Prostate gland (tissue), 2 donors: Measurements from ENCODE around the gene DOCK10. TPM values are rescaled to one million over a fixed set of nuclear protein-coding genes. Genes with fewer than 3 reads are reported as not detected.

Source experiments
- DNase-seq: peaks from one replicate; pipeline ENCODE4 v3.0.0-alpha.2; 2019; ENCODE audit warnings: low spot score
- H3K27ac ChIP-seq, 2 donors: fragments of 200-600 bp; sonication (generic); 2 replicates each; pipeline ENCODE4 v1.5.1; 2017 to 2019
- H3K27me3 ChIP-seq: fragments of 200-600 bp; sonication (generic); replicated peaks from 2 replicates; pipeline ENCODE4 v1.5.1; 2019; ENCODE audit not compliant: insufficient read depth
- H3K36me3 ChIP-seq, 2 donors: fragments of 200-600 bp; sonication (generic); 1 replicate in 1 of 2; 2 replicates in 1 of 2; pipeline versions ENCODE4 v1.5.1 to v1.8.1; 2017 to 2019
- H3K4me1 ChIP-seq: fragments of 200-600 bp; sonication (generic); replicated peaks from 2 replicates; pipeline ENCODE4 v1.5.1; 2019
- H3K4me3 ChIP-seq, 2 donors: fragments of 200-600 bp; sonication (generic); 2 replicates each; pipeline ENCODE4 v1.5.1; 2017 to 2019
- H3K9me3 ChIP-seq: fragments of 200-600 bp; sonication (generic); 2 replicates; pipeline ENCODE4 v1.5.1; 2017
- POLR2A ChIP-seq: fragments of 450-650 bp; IDR thresholded peaks from one replicate; pipeline ENCODE4 v1.6.1; 2016; ENCODE audit warnings: antibody characterized with exemption, mild to moderate bottlenecking
- POLR2AphosphoS5 ChIP-seq: sonication (generic); formaldehyde crosslinking; IDR thresholded peaks from one replicate; pipeline ENCODE4 v1.6.1; 2017; ENCODE audit warnings: antibody characterized with exemption
- WGBS: methylation state at CpG from one replicate; pipeline ENCODE4 v1.1.5; 2018; 5-methylcytosine and 5-hydroxymethylcytosine counted together
- intact Hi-C: fragments of 100-400 bp; cut with DNase I; formaldehyde crosslinking; loops from one replicate; pipeline ENCODE4 v1.14.2; 2022
- total RNA-seq, 2 donors: library from RNA; depleted of rRNA; stranded (reverse); fragments of >200 nt; gene quantifications; one replicate each; pipeline ENCODE4 v1.1.0, GENCODE V29; 2016
- TF ChIP-seq, protein P1 (sequence below), 4 experiments: fragments of 200-600 bp in 2 of 4; fragments of 450-650 bp in 2 of 4; sonication (generic) in 2 of 4; IDR thresholded peaks; 1 replicate in 3 of 4; 2 replicates in 1 of 4; pipeline ENCODE4 v1.5.1; 2016 to 2019; ENCODE audit warnings: antibody characterized with exemption in 4 of 4, mild to moderate bottlenecking in 2 of 4, moderate library complexity in 2 of 4

DOCK10 gene
- total RNA-seq, 2 donors from 2014 or later, result 4.8 to 6.2 TPM

DNA sequence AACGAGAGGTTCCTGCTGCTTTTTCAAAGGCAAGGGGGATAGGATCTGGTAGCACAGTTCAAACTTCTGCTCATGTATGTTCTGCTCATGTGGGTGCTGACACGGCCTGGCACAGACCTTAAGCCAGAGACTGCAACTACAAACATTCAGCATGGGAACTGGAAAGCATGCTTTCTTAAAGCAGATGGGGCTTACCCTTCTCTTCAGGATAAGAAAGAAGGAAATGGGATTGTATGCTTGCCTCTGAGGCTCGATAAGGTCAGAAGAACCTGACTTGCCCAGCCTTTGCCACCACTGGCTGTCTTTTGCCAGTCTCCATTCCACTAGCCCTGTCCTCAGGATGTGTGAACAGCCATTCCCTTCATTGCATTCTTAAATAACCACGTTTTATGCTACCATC is 10.7 kb downstream of the DOCK10 start:
- Histone ChIP-seq H3K4me1 (no peaks in the 10 kb centered on the region), H3K9me3 (no peaks in the 10 kb centered on the region), H3K27me3 (no peaks in the 10 kb centered on the region), H3K36me3 (no peaks in the 10 kb centered on the region), H3K4me3 (no peak overlapping the region), H3K27ac (no peak overlapping the region)
- 83% methylated on average over 4 of the region's 4 CpGs for WGBS
- no peak for DNase-seq
- intact Hi-C loops, result no loop called here
- TF ChIP-seq POLR2AphosphoS5 (no peak), POLR2A (no peak)
- TF ChIP-seq, protein P1, sequence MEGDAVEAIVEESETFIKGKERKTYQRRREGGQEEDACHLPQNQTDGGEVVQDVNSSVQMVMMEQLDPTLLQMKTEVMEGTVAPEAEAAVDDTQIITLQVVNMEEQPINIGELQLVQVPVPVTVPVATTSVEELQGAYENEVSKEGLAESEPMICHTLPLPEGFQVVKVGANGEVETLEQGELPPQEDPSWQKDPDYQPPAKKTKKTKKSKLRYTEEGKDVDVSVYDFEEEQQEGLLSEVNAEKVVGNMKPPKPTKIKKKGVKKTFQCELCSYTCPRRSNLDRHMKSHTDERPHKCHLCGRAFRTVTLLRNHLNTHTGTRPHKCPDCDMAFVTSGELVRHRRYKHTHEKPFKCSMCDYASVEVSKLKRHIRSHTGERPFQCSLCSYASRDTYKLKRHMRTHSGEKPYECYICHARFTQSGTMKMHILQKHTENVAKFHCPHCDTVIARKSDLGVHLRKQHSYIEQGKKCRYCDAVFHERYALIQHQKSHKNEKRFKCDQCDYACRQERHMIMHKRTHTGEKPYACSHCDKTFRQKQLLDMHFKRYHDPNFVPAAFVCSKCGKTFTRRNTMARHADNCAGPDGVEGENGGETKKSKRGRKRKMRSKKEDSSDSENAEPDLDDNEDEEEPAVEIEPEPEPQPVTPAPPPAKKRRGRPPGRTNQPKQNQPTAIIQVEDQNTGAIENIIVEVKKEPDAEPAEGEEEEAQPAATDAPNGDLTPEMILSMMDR (IDR thresholded peaks at IDR 0.05), result no peak

- H3K27ac ChIP-seq, result no peak overlapping the region
- no peaks in the 10 kb centered on the region for H3K4me1 ChIP-seq
- WGBS, result 91% methylated on average over 1 of the region's 1 CpG
- H3K36me3 ChIP-seq, result no peaks in the 10 kb centered on the region
- H3K4me3 ChIP-seq, result no peak overlapping the region
- H3K9me3 ChIP-seq, result no peaks in the 10 kb centered on the region
- no peaks in the 10 kb centered on the region for H3K27me3 ChIP-seq
- TF ChIP-seq POLR2A (no peak), POLR2AphosphoS5 (no peak)
- TF ChIP-seq, protein P1 (IDR thresholded peaks at IDR 0.05), result no peak
- no peak for DNase-seq
- intact Hi-C loops, result no loop called here
These were observed 11.4 kb downstream of the DOCK10 start for GRCh38 chr2:225030893-225031292.

- no peaks in the 10 kb centered on the region for H3K36me3 ChIP-seq
- DNase-seq, result no peak
- H3K9me3 ChIP-seq, result no peaks in the 10 kb centered on the region
- intact Hi-C loops, result no loop called here
- no peaks in the 10 kb centered on the region for H3K4me1 ChIP-seq
- no peaks in the 10 kb centered on the region for H3K27me3 ChIP-seq
- 80% methylated on average over 8 of the region's 8 CpGs for WGBS
- no peak overlapping the region for H3K4me3 ChIP-seq
- H3K27ac ChIP-seq, result no peak overlapping the region
- TF ChIP-seq POLR2A (no peak), POLR2AphosphoS5 (no peak)
- TF ChIP-seq, protein P1 (IDR thresholded peaks at IDR 0.05), result no peak
These were observed 12.1 kb downstream of the DOCK10 start for GRCh38 chr2:225030203-225030602.

DNA sequence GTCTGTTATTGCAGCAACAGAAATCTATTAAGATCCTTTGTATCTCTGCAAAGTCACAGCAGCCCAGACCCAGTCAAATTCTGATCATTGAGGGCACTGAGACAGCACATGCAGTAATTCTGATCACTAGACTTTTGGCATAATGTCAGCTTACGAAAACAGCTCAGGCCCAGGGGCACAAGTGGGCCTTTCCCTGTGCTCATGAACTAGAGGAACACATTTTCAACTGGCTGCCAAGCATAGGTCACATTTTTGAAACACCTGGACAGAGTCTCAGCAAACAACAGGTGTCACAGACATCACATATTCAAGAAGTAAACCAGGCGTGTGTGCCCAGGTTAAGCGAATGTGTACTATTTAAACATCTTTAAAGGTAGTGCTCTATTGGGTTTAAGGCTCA is 13.7 kb downstream of the DOCK10 start:
- Histone ChIP-seq H3K4me3 (no peak overlapping the region), H3K9me3 (no peaks in the 10 kb centered on the region), H3K36me3 (no peaks in the 10 kb centered on the region), H3K27ac (no peak overlapping the region), H3K4me1 (no peaks in the 10 kb centered on the region), H3K27me3 (no peaks in the 10 kb centered on the region)
- DNase-seq, result no peak
- intact Hi-C loops, result no loop called here
- 86% methylated on average over 3 of the region's 3 CpGs for WGBS
- TF ChIP-seq POLR2A, result no peak
- no peak for TF ChIP-seq POLR2AphosphoS5
- TF ChIP-seq, protein P1 (IDR thresholded peaks at IDR 0.05), result no peak

DNA sequence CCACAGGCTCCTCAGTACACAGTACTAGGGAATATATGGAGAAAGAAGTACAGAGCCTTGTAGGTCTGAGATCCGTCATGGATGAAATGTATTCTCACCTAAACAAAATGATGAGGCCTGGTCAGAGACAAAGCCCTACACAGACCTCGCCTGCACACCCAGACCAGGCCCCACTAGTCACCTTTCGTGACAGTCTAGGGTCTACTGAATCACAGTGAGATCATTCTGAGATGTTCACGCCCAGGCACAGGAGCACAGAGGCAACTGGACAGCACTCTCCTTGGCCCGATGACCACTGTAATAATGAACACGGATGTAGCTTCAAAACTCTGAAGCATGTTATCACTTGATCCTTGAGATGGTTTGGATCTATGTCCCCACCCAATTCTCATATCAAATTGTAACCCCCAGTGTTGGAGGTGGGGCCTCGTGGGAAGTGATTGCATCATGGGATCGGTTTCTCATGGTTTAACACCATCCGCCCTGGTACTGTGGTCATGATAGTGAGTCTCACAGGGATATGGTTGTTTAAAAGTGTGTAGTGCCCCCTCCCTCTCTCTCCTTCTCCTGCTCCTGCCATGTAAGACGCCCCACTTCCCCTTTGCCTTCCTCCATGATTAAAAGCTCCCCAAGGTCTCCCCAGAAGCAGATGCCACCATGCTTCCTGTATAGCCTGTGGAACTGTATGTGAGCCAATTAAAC is 15.1 kb downstream of the DOCK10 start:
- Histone ChIP-seq H3K4me1 (no peaks in the 10 kb centered on the region), H3K9me3 (no peaks in the 10 kb centered on the region), H3K27me3 (no peaks in the 10 kb centered on the region), H3K36me3 (no peaks in the 10 kb centered on the region), H3K27ac (no peak overlapping the region), H3K4me3 (no peak overlapping the region)
- WGBS, result 95% methylated on average over 10 of the region's 10 CpGs
- no peak for DNase-seq
- intact Hi-C loops, result no loop called here
- TF ChIP-seq, protein P1 (IDR thresholded peaks at IDR 0.05), result no peak
- TF ChIP-seq POLR2A, result no peak
